GM12878 (cell line): ENCODE measurements around the gene UNC119. TPM values are rescaled to one million over a fixed set of nuclear protein-coding genes. Genes with fewer than 3 reads are reported as not detected.

Experiments
- ATAC-seq: fragments of 200-7000 bp; cut with Tn5 transposase; 3 replicates; pipeline ENCODE4 v1.9.1; 2020; ENCODE audit warnings: mild to moderate bottlenecking, moderate library complexity
- BruUV-seq: library from RNA; stranded (reverse); fragments of 400-500 nt; replicated peaks from 2 replicates; lab custom pipeline; 2021; lab: Mats Ljungman, UMichigan
- CTCF ChIA-PET: fragments of 300-600 bp; sonication (Branson Sonifier 250); formaldehyde crosslinking; extraction: SDS; loops from one replicate; lab custom pipeline; 2021; ENCODE audit warnings: inconsistent platforms; lab: Yijun Ruan, JAX
- POLR2A ChIA-PET: fragments of 350-600 bp; formaldehyde crosslinking; extraction: SDS; loops from one replicate; lab custom pipeline; 2021; ENCODE audit warnings: inconsistent platforms; lab: Charles Lee
- RAD21 ChIA-PET: fragments of 300-600 bp; sonication (Branson Sonifier 250); formaldehyde crosslinking; loops from one replicate; lab custom pipeline; 2023; ENCODE audit warnings: antibody characterized with exemption; ENCODE audit not compliant: unreplicated experiment; lab: Charles Lee
- SMC1A ChIA-PET: fragments of 300-600 bp; sonication (Branson Sonifier 250); formaldehyde crosslinking; loops from one replicate; lab custom pipeline; 2023; ENCODE audit not compliant: unreplicated experiment, uncharacterized antibody; lab: Charles Lee
- DNase-seq: peaks from one replicate; pipeline ENCODE4 v3.0.0-alpha.2; 2011; ENCODE audit warnings: low read depth, low spot score
- FAIRE-seq: peaks from 3 replicates; lab custom pipeline; 2011; peaks lifted over from hg19 to GRCh38; lab: Jason Lieb, UNC
- H2AFZ ChIP-seq: 2 replicates; pipeline ENCODE4 v1.6.0; 2011; ENCODE audit warnings: low read depth, low read length, control low read depth; ENCODE audit not compliant: control insufficient read depth
- H3K27ac ChIP-seq: 2 replicates; pipeline ENCODE4 v1.5.1; 2011; ENCODE audit warnings: control low read depth; ENCODE audit not compliant: control insufficient read depth, insufficient read depth
- H3K27me3 ChIP-seq, 2 experiments: replicated peaks in 1 of 2; 2 replicates each; pipeline versions ENCODE4 v1.6.0 to v1.6.1; 2011; ENCODE audit warnings: low read length in 1 of 2; ENCODE audit not compliant: control insufficient read depth in 2 of 2, insufficient read depth in 2 of 2
- H3K36me3 ChIP-seq, 2 experiments: 2 replicates each; pipeline ENCODE4 v1.5.1; 2011; ENCODE audit warnings: low read length in 1 of 2; ENCODE audit not compliant: control insufficient read depth in 2 of 2, insufficient read depth in 2 of 2
- H3K4me1 ChIP-seq: 2 replicates; pipeline ENCODE4 v1.6.1; 2011; ENCODE audit warnings: mild to moderate bottlenecking, low read length, moderate library complexity, mixed read lengths; ENCODE audit not compliant: control insufficient read depth, insufficient read depth
- H3K4me2 ChIP-seq: 2 replicates; pipeline ENCODE4 v1.6.0; 2011; ENCODE audit warnings: control low read depth; ENCODE audit not compliant: control insufficient read depth, insufficient read depth
- H3K4me3 ChIP-seq: fragments of 200-600 bp; sonication (generic); 2 replicates; pipeline ENCODE4 v1.5.1; 2016
- H3K79me2 ChIP-seq: 2 replicates; pipeline ENCODE4 v1.6.0; 2011; ENCODE audit warnings: low read length; ENCODE audit not compliant: control insufficient read depth, insufficient read depth
- H3K9ac ChIP-seq: 2 replicates; pipeline ENCODE4 v1.8.0; 2011; ENCODE audit warnings: low read length, control low read depth, mixed read lengths; ENCODE audit not compliant: control insufficient read depth, insufficient read depth
- H3K9me3 ChIP-seq: replicated peaks from 3 replicates; pipeline ENCODE4 v1.5.1; 2011; ENCODE audit warnings: mild to moderate bottlenecking, low read length; ENCODE audit not compliant: control insufficient read depth, insufficient read depth
- H4K20me1 ChIP-seq: 2 replicates; pipeline ENCODE4 v1.6.0; 2011; ENCODE audit not compliant: control insufficient read depth, insufficient read depth
- BACH1 ChIP-seq: fragments of 450-650 bp; IDR thresholded peaks from 2 replicates; pipeline ENCODE4 v1.6.1; 2017; ENCODE audit warnings: mild to moderate bottlenecking, borderline replicate concordance
- EED ChIP-seq: sonication (generic); IDR thresholded peaks from 2 replicates; pipeline ENCODE4 v1.6.1; 2016; ENCODE audit warnings: antibody characterized with exemption, low read depth
- ELK1 ChIP-seq: IDR thresholded peaks from 2 replicates; pipeline ENCODE4 v1.6.1; 2012; ENCODE audit warnings: low read depth, low read length, improper control_type of control experiment
- GABPA ChIP-seq: IDR thresholded peaks from 2 replicates; pipeline ENCODE4 v1.6.1; 2014; ENCODE audit warnings: antibody characterized with exemption, low read depth, mild to moderate bottlenecking, inconsistent platforms
- KDM1A ChIP-seq: fragments of 200-600 bp; sonication (generic); IDR thresholded peaks from 2 replicates; pipeline ENCODE4 v1.6.1; 2016; ENCODE audit warnings: borderline replicate concordance
- MXI1 ChIP-seq: fragments of 150-350 bp; IDR thresholded peaks from 2 replicates; pipeline ENCODE4 v1.6.1; 2011; ENCODE audit warnings: low read depth, mild to moderate bottlenecking, inconsistent platforms, low read length, improper control_type of control experiment
- NR2C1 ChIP-seq: fragments of 450-650 bp; IDR thresholded peaks from 2 replicates; pipeline ENCODE4 v1.6.1; 2017; ENCODE audit warnings: antibody characterized with exemption, mild to moderate bottlenecking, moderate library complexity
- NRF1 ChIP-seq: conservative IDR thresholded peaks from 2 replicates; pipeline ENCODE4 v1.6.1; 2011; ENCODE audit warnings: mild to moderate bottlenecking, low read depth, low read length, improper control_type of control experiment
- PAX8 ChIP-seq: fragments of 450-650 bp; IDR thresholded peaks from 2 replicates; pipeline ENCODE4 v1.6.1; 2017; ENCODE audit warnings: mild to moderate bottlenecking, moderate library complexity
- PML ChIP-seq: IDR thresholded peaks from 2 replicates; pipeline ENCODE4 v1.6.1; 2012; ENCODE audit warnings: low read length, inconsistent platforms
- RBBP5 ChIP-seq: fragments of 200-600 bp; sonication (generic); conservative IDR thresholded peaks from 2 replicates; pipeline ENCODE4 v1.6.1; 2016
- SREBF2 ChIP-seq: IDR thresholded peaks from 2 replicates; pipeline ENCODE4 v1.6.1; 2012; ENCODE audit warnings: mild to moderate bottlenecking, low read length
- TCF3 ChIP-seq: IDR thresholded peaks from 2 replicates; pipeline ENCODE4 v1.6.1; 2012; ENCODE audit warnings: low read depth, mild to moderate bottlenecking, low read length, borderline replicate concordance; ENCODE audit not compliant: insufficient read depth
- USF1 ChIP-seq: IDR thresholded peaks from 2 replicates; pipeline ENCODE4 v1.6.1; 2011; ENCODE audit warnings: borderline replicate concordance, low read depth, mild to moderate bottlenecking, moderate library complexity, mixed read lengths, low read length; ENCODE audit not compliant: insufficient read depth; ENCODE audit errors: extremely low read length
- ZBTB4 ChIP-seq: fragments of 450-650 bp; formaldehyde crosslinking; IDR thresholded peaks from 2 replicates; pipeline ENCODE4 v1.4.0; 2022; ENCODE audit warnings: mild to moderate bottlenecking, moderate library complexity
- WGBS: methylation state at CpG from one replicate; pipeline ENCODE4 v1.1.6; 2016; ENCODE audit warnings: low lambda C conversion rate; ENCODE audit not compliant: insufficient replicate concordance, insufficient coverage; ENCODE audit errors: missing lambda C conversion rate; 5-methylcytosine and 5-hydroxymethylcytosine counted together
- in situ Hi-C: fragments of 300-500 bp; cut with MboI; formaldehyde crosslinking; loops from 9 replicates; pipeline ENCODE4 v1.14.3; 2018; ENCODE audit warnings: mixed read lengths
- intact Hi-C: fragments of 100-400 bp; cut with micrococcal nuclease; formaldehyde crosslinking; loops from one replicate; pipeline ENCODE4 v1.14.2; 2022; ENCODE audit not compliant: unreplicated experiment
- polyA plus RNA-seq, 11 experiments: library from polyadenylated mRNA; depleted of rRNA in 4 of 11; unstranded in 6 of 11; stranded (reverse) in 5 of 11; fragments of >200 nt; fragmentation: Nextera tagmentation in 4 of 11; fragmentation: Illumina TruSeq in 1 of 11; extraction: Ambion mirVana in 4 of 11; extraction: Trizol in 1 of 11; gene quantifications; 1 replicate in 1 of 11; 2 replicates in 10 of 11; pipeline versions ENCODE4 v1.2.1 to v1.2.3, GENCODE V29; 2011 to 2016; ENCODE audit warnings: inconsistent platforms in 2 of 11, missing spikeins in 2 of 11, low read depth in 1 of 11
- total RNA-seq, 4 experiments: library from RNA; depleted of rRNA in 3 of 4; stranded (reverse); fragments of >200 nt in 3 of 4; fragmentation: Illumina TruSeq in 1 of 4; extraction: Trizol in 1 of 4; gene quantifications; 2 replicates each; pipeline versions ENCODE4 v1.2.1 to v1.2.3, GENCODE V29; 2013 to 2021
- TF ChIP-seq, protein P1 (sequence below): fragments of 450-650 bp; IDR thresholded peaks from 2 replicates; pipeline ENCODE4 v1.6.1; 2017; ENCODE audit warnings: borderline replicate concordance

Gene UNC119
- total and polyA plus RNA-seq, 10 of the 15 experiments (the other 5 are each of a cell fraction or from before 2014, with no cell fraction given): 2.7 to 436 (median 57.8) TPM

DNA sequence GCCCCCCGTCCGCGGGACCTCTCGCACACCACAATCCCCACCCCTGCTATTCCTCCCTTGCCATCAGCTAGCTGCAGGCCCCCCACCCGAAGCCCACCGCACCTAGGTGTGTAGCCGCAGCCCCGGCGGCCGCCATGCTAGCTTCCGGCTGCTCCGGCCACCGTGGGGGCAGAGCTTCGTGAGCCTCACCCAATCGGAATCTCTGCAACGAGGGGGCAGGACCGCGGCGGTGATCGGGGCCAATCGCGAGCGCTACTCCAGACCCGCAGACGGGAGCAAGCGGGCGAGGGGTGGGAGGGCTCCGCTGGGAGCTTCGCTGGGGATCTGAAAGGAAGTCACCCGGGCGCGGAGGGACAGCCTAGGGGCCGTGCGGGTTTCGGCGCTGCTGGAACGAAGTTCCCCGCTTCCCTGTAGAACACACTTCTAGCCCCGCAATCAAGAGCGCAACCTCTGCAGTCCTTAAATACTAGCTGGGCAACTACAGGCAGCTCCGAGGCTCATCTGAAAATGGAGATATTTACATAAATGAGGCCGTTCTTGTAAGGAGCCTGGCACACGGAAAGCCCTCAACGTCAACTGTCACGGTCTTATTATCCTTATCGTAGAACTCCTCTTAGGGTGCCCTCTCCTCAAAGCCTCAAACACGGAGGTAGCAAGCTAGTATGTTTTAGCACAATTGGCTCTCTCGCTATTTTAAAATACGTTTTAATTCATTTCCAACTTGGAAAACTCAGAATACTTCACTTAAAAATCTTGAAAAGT is 19.1 kb upstream of the UNC119 start, which contains the start of gene PIGS:
PIGS (minus strand) TSS at position 164 of the 762 bp plus-strand sequence; CDS start at position 136, 28 bp downstream.
- H3K9me3 ChIP-seq: no peaks in the 10 kb centered on the region
- H3K4me1 ChIP-seq: peaks cover 22% of the 10 kb centered on the region
- peaks cover 67% of the 10 kb centered on the region for H3K79me2 ChIP-seq
- peak within 1 kb of the TSS; percentile 85 for H3K27ac ChIP-seq
- H3K4me2 ChIP-seq: peak within 1 kb of the TSS; percentile 84
- BruUV-seq: TSS peak; percentile 75
- peak; percentile 97 for ATAC-seq
- in situ Hi-C loops: loop anchor here (25.0 kb wide), 1 partner anchor 1084 kb away; no protein-coding TSS in a partner anchor
- H3K9ac ChIP-seq: peak within 1 kb of the TSS; percentile 90
- CTCF ChIA-PET: interaction anchor here (1.2 to 6.6 kb wide), 6 partner anchors 22 to 87 kb away, joined by 4 to 83 read pairs (median 6); no protein-coding TSS in a partner anchor
- H3K36me3 ChIP-seq: peaks cover 0 to 16% of the 10 kb centered on the region in 2 experiments; a peak in 1 of 4 replicates
- H4K20me1 ChIP-seq: no peaks in the 10 kb centered on the region
- H3K27me3 ChIP-seq: no peaks in the 10 kb centered on the region
- intact Hi-C loops: loop anchor here (5.0 kb wide), 1 partner anchor 51 kb away; no protein-coding TSS in a partner anchor
- no peak for FAIRE-seq
- 3% methylated on average over 46 of the region's 49 CpGs for WGBS
- RAD21 ChIA-PET: interaction anchor here (0.9 to 7.1 kb wide), 10 partner anchors 19 to 156 kb away, joined by 3 to 102 read pairs (median 6); partner anchors contain the start of genes BLTP2, PROCA1, SPAG5 and UNC119
- POLR2A ChIA-PET: interaction anchor here (0.7 to 9.9 kb wide), 16 partner anchors 8 to 236 kb away, joined by 3 to 148 read pairs (median 4); partner anchors contain the start of genes BLTP2, IFT20, RPL23A and SPAG5
- peak within 1 kb of the TSS; percentile 79 for H2AFZ ChIP-seq
- DNase-seq: peak; percentile 68
- peak within 1 kb of the TSS; percentile 90 for H3K4me3 ChIP-seq
- SMC1A ChIA-PET: interaction anchor here (0.6 to 8.3 kb wide), 9 partner anchors 14 to 72 kb away, joined by 3 to 89 read pairs (median 5); no protein-coding TSS in a partner anchor
- TF ChIP-seq TCF3 (no peak), USF1 (no peak), ZBTB4 (no peak), NR2C1 (no peak), NRF1 (no peak), PML (no peak), MXI1 (no peak; the same call in 1 of the 2 replicates), EED (peak; percentile 67), PAX8 (no peak), BACH1 (no peak), KDM1A (no peak), ELK1 (0 out of 2 replicates have a peak, but pooled peaks have one; percentile 53), SREBF2 (no peak), RBBP5 (no peak), GABPA (peak; percentile 80; the same call in 1 of the 2 replicates)
- TF ChIP-seq, protein P1, sequence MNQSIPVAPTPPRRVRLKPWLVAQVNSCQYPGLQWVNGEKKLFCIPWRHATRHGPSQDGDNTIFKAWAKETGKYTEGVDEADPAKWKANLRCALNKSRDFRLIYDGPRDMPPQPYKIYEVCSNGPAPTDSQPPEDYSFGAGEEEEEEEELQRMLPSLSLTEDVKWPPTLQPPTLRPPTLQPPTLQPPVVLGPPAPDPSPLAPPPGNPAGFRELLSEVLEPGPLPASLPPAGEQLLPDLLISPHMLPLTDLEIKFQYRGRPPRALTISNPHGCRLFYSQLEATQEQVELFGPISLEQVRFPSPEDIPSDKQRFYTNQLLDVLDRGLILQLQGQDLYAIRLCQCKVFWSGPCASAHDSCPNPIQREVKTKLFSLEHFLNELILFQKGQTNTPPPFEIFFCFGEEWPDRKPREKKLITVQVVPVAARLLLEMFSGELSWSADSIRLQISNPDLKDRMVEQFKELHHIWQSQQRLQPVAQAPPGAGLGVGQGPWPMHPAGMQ: no peak
